ENCODE data around the gene OSGEP. TPM values are rescaled to one million over a fixed set of nuclear protein-coding genes. Genes with fewer than 3 reads are reported as not detected.

OSGEP gene
- total RNA-seq, 1 donor from 2014 or later = 66.0 TPM

GRCh38 chr14:20397511-20397910 lies 57.1 kb downstream of the OSGEP start:
- H3K36me3 Mint-ChIP-seq (ENCODE audit: low read depth) = peaks cover 47% of the 10 kb centered on the region
- no peak overlapping the region for H3K4me3 Mint-ChIP-seq (ENCODE audit: low read depth)

More at GRCh38 chr14:20397511-20397910, 57.1 kb downstream of the OSGEP start:
- no peaks in the 10 kb centered on the region for H3K9me3 Mint-ChIP-seq
- H3K27me3 Mint-ChIP-seq (ENCODE audit: low read depth) = no peaks in the 10 kb centered on the region
- intact Hi-C loops (cut with micrococcal nuclease) = no loop called here
- no peak for DNase-seq (ENCODE audit: low spot score)
- peaks cover 15% of the 10 kb centered on the region for H3K4me1 Mint-ChIP-seq (ENCODE audit: low read depth)
- H3K27ac Mint-ChIP-seq = no peak overlapping the region

Other genes starting within 250 kb of the OSGEP start
- gene OR11H6, start 231.1 kb downstream of the OSGEP start, total RNA-seq = not detected in 2 replicates
- not detected in 2 replicates for gene OR11H7, start 225.8 kb downstream of the OSGEP start, total RNA-seq
- gene OR11H4, start 215.5 kb downstream of the OSGEP start, total RNA-seq = not detected in 2 replicates
- gene TTC5, start 148.9 kb downstream of the OSGEP start, total RNA-seq = 30.4 and 31.2 TPM in 2 replicates
- gene CCNB1IP1, start 121.5 kb downstream of the OSGEP start, total RNA-seq = 44.0 and 46.8 TPM in 2 replicates
- 31.2 and 31.5 TPM in 2 replicates for gene PARP2, start 111.2 kb downstream of the OSGEP start, total RNA-seq
- gene TEP1, start 41.3 kb downstream of the OSGEP start, total RNA-seq = 32.7 and 33.6 TPM in 2 replicates
- gene KLHL33, start 18.6 kb downstream of the OSGEP start, total RNA-seq = 0.07 TPM in 1 of 2 replicates, not detected in the other
- 217 and 228 TPM in 2 replicates for gene APEX1, start 414 bp upstream of the OSGEP start, total RNA-seq
- gene PIP4P1, start 6.6 kb upstream of the OSGEP start, total RNA-seq = 28.2 and 33.7 TPM in 2 replicates
- gene PNP, start 14.6 kb upstream of the OSGEP start, total RNA-seq = 133 and 137 TPM in 2 replicates
- gene RNASE10, start 50.7 kb upstream of the OSGEP start, total RNA-seq = 0.16 and 0.21 TPM in 2 replicates
- gene RNASE9, start 106.2 kb upstream of the OSGEP start, total RNA-seq = not detected in 2 replicates
- not detected in 2 replicates for gene RNASE11, start 133.2 kb upstream of the OSGEP start, total RNA-seq
- gene RNASE12, start 136.6 kb upstream of the OSGEP start, total RNA-seq = not detected in 2 replicates
- gene OR6S1, start 186.9 kb upstream of the OSGEP start, total RNA-seq = not detected in 2 replicates
- gene RNASE4, start 229.7 kb upstream of the OSGEP start, total RNA-seq = 0.73 and 1.1 TPM in 2 replicates
- gene ANG, start 234.0 kb upstream of the OSGEP start, total RNA-seq = 0.68 and 0.92 TPM in 2 replicates

Data from activated T-helper 2 cell treated with anti-CD3 and anti-CD28 coated beads, Interferon-gamma antibody, Interleukin-2, Interleukin-4, amounts not matched to agents 10 μg/mL and 5 μg/mL and 100 μg/mL, durations not matched to agents 14 hours and 24 hours and 36 hours (primary cell).